HG03354 (cell line): Measurements from ENCODE around the gene BRCA1.
"Not testable (repeated sequence)": the region's sequence is repeated elsewhere in the genome, so short reads cannot be mapped to it uniquely, and the experiment has no call there.

Source experiments
- ATAC-seq: cut with Tn5 transposase; IDR thresholded peaks from one replicate; pipeline ENCODE4 v1.9.1; 2021; ENCODE audit warnings: mild to moderate bottlenecking; ENCODE audit not compliant: unreplicated experiment, poor library complexity, severe bottlenecking

Gene BRCA1

DNA sequence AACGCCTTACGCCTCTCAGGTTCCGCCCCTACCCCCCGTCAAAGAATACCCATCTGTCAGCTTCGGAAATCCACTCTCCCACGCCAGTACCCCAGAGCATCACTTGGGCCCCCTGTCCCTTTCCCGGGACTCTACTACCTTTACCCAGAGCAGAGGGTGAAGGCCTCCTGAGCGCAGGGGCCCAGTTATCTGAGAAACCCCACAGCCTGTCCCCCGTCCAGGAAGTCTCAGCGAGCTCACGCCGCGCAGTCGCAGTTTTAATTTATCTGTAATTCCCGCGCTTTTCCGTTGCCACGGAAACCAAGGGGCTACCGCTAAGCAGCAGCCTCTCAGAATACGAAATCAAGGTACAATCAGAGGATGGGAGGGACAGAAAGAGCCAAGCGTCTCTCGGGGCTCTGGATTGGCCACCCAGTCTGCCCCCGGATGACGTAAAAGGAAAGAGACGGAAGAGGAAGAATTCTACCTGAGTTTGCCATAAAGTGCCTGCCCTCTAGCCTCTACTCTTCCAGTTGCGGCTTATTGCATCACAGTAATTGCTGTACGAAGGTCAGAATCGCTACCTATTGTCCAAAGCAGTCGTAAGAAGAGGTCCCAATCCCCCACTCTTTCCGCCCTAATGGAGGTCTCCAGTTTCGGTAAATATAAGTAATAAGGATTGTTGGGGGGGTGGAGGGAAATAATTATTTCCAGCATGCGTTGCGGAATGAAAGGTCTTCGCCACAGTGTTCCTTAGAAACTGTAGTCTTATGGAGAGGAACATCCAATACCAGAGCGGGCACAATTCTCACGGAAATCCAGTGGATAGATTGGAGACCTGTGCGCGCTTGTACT is at the start of gene BRCA1:
Gene BRCA1 (minus strand): TSS at position 232 of the 834 bp plus-strand sequence. CDS start 1,268 bp downstream, outside the sequence.
- peak; percentile 98 for ATAC-seq

GRCh38 chr17:43171586-43172487 is 46.7 kb upstream of the BRCA1 start:
- ATAC-seq: no peak

DNA sequence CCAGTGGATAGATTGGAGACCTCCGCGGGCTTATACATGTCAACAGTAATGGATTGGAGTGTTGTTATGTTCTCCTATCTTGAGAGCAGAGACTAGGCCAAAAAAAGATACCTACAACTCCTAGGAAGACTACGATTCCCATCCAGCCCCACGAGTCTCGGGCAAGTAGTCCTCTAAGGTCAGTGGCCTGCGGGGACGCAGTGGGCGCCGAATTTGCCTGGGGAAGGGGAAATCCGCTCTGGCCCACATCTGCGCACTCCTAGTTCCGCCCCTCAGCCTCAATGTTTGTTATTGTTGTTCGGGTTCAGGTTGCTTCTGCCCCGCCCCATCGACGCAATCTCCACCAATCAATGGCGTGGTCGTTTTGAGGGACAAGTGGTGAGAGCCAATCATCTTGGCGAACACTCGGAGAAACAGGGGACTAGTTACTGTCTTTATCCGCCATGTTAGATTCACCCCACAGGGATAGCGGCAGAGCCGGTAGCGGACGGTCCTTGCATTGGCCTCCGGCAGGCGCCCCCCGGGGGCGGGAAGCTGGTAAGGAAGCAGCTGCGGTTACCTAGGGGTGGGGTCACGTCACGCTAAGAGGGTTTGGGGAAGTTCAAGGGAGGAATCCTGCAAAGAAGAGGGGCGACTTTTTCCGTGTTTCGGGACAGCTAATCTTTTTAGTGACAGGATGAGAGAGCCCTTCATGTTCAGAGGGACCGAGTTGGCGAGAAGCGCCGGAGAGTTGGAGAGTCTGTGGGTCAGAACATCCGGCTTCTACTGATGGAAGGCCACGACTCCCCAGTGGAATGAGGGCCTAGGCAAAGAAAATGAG is 45.8 kb upstream of the BRCA1 start, which contains the start of gene NBR1:
Gene NBR1 (plus strand): TSS at position 449 of the 820 bp plus-strand sequence. CDS start 4,586 bp downstream, outside the sequence.
- ATAC-seq: peak; percentile 78

DNA sequence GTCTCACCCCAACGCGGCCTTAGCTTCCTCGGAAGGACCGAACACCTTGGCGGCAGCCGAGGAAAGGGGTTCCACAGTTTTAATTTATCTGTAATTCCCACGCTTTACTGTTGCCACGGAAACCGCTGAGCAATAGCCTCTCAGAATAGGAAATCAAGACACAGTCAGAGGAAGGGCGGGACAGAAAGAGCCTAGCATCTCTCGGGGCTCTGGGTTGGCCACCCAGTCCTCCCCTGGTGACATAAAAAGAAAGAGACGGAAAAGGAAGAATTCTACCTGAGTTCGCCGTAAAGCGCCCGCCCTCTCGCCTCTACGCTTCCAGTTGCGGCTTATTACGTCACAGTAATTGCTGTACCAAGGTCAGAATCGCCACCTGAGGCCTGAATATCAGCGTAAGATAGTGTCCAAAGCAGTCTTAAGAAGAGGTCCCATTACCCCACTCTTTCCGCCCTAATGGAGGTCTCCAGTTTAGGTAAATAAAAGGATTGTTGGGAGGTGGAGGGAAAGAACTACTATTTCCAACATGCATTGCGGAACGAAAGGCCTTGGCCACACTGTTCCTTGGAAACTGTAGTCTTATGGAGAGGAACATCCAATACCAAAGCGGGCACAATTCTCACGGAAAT is 45.1 kb upstream of the BRCA1 start:
- peak; percentile 68 for ATAC-seq

- ATAC-seq: peak; percentile 21
Observed at GRCh38 chr17:43169561-43170139, 44.5 kb upstream of the BRCA1 start.

- not testable (repeated sequence) for ATAC-seq
Observed at GRCh38 chr17:43165971-43166370, 40.8 kb upstream of the BRCA1 start.

- ATAC-seq: not testable (repeated sequence)
Observed at GRCh38 chr17:43159957-43160356, 34.8 kb upstream of the BRCA1 start.

- not testable (repeated sequence) for ATAC-seq
Observed at GRCh38 chr17:43159232-43159631, 34.1 kb upstream of the BRCA1 start.

DNA sequence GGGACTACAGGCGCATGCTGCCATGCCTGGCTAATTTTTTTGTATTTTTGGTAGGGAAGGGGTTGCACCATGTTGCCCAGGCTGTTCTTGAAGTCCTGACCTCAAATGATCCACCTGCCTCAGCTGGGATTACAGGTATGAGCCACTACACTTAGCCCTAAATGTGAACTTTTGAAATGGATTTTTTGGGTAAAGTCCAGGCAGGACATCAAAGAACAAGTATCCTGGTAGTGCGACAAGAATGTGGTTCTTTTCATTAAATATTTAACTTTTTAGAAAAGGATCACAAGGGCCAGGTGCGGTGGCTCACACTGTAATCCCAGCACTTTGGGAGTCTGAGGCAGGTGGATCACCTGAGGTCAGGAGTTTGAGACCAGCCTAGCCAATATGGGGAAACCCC is 30.5 kb upstream of the BRCA1 start:
- no peak for ATAC-seq

- ATAC-seq: not testable (repeated sequence)
Observed at GRCh38 chr17:43153197-43153835, 28.2 kb upstream of the BRCA1 start.

- no peak for ATAC-seq
Observed at GRCh38 chr17:43151880-43152456, 26.8 kb upstream of the BRCA1 start.

DNA sequence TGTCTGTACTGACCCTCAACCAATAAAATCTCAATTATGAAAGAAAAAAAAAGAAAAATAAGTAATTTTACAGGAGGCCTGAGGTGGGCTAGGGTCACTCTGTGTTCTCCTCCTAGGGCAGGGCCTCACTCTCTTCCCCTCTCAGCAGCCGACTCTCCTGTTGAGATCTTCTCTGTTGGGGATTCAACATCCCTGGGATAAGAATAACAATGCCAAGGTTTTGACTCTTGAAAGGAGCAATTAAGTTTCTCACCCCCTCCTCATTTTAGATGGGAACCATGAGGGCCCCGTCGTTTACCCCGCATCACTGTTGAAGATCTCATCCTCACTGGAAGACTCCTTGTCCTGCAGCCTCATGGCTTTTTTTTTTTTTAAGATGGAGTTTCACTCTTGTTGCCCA is 21.5 kb upstream of the BRCA1 start:
- ATAC-seq: no peak

GRCh38 chr17:43143201-43143600 is 18.0 kb upstream of the BRCA1 start:
- no peak for ATAC-seq

- ATAC-seq: no peak
Observed at GRCh38 chr17:43142153-43142552, 17.0 kb upstream of the BRCA1 start.

GRCh38 chr17:43140396-43141332 is 15.5 kb upstream of the BRCA1 start:
- ATAC-seq: no peak

GRCh38 chr17:43138531-43138930 is 13.4 kb upstream of the BRCA1 start:
- not testable (repeated sequence) for ATAC-seq

- not testable (repeated sequence) for ATAC-seq
Observed at GRCh38 chr17:43136574-43136973, 11.4 kb upstream of the BRCA1 start.
